ENCODE data around the gene SIRPG.

GRCh38 chr20:1600736-1601135 is 56.8 kb downstream of the SIRPG start:
- no peak for TF ChIP-seq CTCF (IDR thresholded peaks at IDR 0.05)
- TF ChIP-seq POLR2A (IDR thresholded peaks at IDR 0.05): no peak

Measured in adrenal gland (tissue), 5 donors.